Stimulated activated CD4-positive, alpha-beta T cell treated with anti-CD3 and anti-CD28 coated beads, Interleukin-1b, Interleukin-23, amount 100 ng/mL, for 4 hours (primary cell): ENCODE data around the gene MAEA.
"Not testable (repeated sequence)": the region's sequence is repeated elsewhere in the genome, so short reads cannot be mapped to it uniquely, and the experiment has no call there.

Experiments
- DNase-seq, 2 donors: peaks; one replicate each; pipeline ENCODE4 v3.0.0-alpha.2; 2020; ENCODE audit warnings: low read depth in 2 of 2

Gene MAEA

DNA sequence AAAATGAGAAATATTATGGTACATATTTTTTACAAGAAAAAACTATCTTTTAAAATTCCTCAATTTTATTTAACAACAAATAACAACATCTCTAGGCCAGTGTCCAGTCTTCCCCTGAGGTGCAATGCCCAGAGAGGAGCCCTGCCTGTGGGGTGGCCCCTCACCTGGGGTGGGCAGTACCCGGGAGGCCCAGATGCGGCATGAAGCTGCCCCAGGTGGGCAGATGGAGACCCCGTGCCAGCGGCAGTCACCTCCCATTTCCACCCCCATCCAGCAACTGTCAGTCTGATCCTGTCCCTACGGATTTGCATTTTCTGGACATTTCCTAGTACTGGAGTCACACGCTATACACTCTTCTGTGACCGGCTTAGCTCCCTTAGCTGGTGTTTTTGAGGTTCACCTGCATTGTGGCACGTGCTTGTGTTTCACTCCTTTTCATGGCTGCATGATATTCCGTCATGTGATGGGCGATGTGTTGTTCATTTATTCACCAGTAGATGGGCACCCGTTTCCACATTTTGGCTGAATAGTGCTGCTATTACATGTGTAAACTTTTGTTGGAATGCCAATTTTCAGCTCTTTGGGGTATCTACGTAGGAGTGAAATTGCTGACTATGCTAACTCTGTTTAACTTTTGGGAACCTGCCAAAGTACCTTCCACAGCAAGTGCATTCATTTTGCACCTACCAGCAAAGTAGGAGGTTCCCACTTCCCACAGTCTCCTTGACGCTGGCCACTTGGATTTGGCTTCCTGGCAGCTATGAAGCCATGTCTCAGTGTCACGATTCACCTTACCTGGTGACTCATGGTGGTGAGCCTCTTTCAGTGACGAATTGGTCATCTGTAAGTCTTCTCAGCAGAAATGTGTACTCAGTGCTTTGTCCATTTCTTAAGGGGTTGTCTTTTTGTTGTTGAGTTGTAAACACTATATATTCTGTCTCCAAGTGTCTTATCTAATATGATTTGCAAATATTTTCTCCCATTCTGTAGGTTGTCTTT, 11.7 kb upstream of the MAEA start:
- no peak for DNase-seq

GRCh38 chr4:1279253-1279652, 10.4 kb upstream of the MAEA start:
- DNase-seq, result no peak

GRCh38 chr4:1283711-1284110, 6.0 kb upstream of the MAEA start:
- DNase-seq, result no peak

- DNase-seq, result no peak
These were observed 4.4 kb upstream of the MAEA start for GRCh38 chr4:1285151-1285789.

DNA sequence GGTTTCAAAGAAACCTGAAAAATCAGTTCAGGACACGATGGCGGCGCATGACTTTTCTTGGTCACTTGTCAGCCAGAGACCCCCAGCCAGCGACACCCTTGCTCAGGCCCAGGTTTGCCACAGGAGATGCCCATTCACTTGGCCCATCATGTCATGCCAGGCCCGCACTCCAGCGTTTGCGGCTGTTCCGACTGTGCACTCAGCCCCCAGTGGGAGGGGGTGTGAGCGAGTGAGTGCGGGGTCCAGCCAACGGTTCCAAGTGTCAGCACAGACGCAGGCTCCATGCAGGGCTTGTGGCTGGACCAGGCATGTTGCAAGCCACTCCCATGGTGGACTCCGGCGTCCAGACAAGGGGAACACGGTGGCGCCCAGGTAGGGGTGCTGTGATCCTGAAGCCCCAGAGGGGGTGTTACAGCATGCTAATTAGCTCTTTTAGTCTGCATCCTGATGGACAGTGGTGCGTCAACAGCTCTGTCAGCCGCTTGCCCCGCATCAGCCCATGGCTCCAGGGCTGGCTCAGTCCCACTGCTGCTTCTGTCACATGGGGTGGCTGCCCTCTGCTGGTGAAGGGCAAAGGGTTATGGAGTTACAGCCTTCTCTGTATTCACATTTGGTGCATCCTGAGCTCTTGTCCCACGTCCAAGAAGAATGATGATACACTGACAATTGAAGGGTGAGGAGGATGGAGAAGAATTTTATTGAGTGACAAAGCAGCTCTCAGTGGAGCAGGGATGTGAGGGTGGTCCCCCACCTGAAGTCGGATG, 3.7 kb upstream of the MAEA start:
- no peak for DNase-seq

GRCh38 chr4:1288786-1289185, 905 bp upstream of the MAEA start:
- DNase-seq, result no peak

DNA sequence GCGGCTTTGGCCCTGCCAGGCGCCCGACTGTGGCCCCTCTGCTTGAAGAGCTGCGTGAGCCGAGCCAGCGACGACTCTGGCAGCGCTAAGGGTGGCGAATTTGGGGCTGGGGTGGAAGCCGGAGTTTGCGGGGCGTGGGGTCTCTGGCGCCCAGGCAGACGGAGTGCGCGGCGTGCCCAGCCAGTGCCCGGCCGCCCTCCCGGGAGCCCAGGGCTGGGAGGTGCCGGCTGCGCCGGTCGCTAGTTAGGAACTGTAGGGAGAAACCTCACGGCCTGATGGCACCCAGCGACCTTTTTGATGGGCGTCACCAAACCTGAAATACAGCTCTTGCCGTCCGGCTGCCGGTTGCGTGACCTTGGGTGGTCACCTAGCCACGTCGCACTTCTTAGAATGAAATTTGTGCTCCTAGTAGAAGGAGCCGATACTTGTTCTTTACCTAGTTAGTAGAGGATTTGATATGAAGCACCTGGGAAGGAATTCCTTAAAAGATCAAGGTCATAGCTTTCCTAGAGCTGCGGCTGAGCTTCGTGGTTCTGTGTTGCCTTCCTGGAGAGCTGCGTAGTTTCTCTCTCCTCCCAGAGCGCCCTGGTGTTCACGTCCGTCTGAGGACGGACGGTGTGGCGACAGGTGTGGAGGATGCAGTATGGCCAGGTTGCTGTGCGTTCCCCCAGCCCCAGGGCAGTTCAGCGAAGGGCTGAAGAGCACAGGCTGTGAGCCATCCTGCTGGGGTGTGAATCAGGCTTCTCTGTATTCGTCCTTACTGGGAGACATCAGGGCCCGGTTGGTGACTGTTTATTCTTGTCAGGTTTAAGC, 680 bp downstream of the MAEA start:
- no peak for DNase-seq

- DNase-seq, result no peak
These were observed 1.4 kb downstream of the MAEA start for GRCh38 chr4:1291091-1291490.

DNA sequence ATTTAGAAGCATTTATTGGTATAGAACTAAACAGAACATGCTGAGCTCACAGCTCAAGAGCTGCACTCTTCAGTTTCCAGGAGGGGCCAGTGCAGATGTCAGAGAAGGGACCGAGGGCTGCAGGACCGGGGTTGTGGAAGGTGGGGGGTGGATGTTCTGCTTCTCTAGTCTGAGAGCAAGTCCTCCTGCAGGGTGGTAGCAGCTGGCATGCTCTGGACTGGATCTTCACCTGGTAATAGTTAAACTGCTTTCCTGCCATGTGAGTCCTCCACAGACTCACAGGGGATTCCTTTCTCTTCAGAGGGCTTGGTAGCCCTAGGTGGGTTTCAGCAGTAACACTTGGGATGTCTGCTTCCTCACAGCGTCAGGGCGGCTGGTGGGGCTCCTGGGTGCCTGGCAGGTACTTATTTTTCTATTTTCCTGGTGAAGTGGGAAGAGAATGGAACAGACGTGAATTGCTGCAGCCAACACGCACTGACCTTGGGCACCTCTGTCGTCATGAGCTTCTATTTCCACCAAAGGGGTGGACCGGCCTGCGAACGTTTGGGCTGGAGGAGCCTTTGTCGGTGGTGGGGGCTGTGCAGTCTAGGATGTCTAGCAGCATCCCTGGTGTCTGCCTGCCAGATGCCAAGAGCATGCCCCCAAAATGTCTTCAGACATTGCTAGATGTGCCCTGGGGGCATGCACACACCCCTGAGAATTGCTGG, 2.5 kb downstream of the MAEA start:
- DNase-seq, result no peak

GRCh38 chr4:1292703-1293011, 3.0 kb downstream of the MAEA start:
- not testable (repeated sequence) for DNase-seq

- DNase-seq, result no peak
These were observed 3.8 kb downstream of the MAEA start for GRCh38 chr4:1293531-1293941.

DNA sequence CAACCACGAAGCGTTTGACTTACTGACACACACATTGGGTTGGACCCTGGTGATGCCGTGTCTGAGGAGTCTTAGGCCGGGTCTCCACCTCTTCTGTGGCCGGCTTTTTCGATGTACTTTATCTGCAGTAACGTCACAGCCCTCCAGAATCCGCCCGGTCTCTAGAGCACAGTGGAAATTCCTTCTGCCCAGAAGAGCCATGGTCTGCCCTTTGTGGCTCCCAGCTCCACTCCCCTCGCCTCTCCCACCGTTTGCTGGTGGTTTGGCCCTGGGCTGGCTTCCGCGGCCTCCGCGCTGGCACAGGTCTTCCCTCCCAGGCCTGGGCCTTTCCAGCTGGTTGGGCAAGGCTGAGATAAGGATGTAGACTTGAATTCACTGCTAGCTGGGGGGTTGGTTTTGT, 4.3 kb downstream of the MAEA start:
- no peak for DNase-seq

GRCh38 chr4:1294424-1294823, 4.7 kb downstream of the MAEA start:
- no peak for DNase-seq

DNA sequence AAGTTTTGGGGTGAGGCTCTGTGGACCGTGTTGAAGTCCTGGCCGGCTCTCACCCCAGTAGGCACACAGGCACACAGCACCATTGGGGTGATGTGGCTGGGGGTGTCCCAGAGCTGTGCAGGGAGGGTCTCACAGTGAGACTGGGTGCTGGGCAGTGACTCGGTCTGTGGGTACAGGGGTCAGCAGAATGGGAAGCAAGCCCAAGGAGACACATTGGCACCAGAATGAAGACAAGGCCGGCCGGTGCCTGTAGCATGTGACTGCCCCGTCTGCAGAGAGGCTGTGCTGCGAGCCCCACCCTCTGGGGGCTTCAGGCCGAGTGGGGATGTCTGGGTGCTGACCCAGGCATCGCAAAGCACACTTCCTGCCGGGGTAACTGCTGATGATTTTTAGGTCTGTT, 5.2 kb downstream of the MAEA start:
- no peak for DNase-seq

GRCh38 chr4:1295405-1296055, 5.8 kb downstream of the MAEA start:
- DNase-seq, result no peak

- no peak for DNase-seq
These were observed 6.8 kb downstream of the MAEA start for GRCh38 chr4:1296324-1297022.

DNA sequence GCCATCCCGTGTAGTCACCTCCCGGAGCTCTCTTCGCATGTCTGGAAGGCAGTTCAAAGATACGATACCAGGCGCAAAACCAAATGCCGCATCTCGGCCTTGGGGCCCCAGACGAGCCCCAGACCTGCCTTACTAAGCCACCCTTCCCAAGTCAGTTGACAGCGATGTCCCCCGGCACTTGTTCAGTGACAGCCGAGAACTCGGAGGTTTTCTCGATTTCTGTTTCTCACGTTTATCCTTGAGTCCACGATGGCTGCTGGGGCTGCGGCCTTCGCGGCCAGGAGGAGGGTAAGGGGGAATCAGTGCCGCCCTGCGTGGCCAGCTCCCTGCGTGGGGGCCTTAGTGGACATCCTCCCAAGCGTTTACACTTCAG, 7.3 kb downstream of the MAEA start:
- no peak for DNase-seq

GRCh38 chr4:1297456-1298325, 8.0 kb downstream of the MAEA start:
- DNase-seq, result no peak

- DNase-seq, result no peak
These were observed 8.8 kb downstream of the MAEA start for GRCh38 chr4:1298461-1298860.
